KOPT-K1 (cell line): ENCODE measurements around the gene HIPK2.

Source experiments
- H3K27ac ChIP-seq: fragments of 200-600 bp; sonication (generic); 2 replicates; pipeline ENCODE4 v1.5.1; 2016; ENCODE audit warnings: antibody characterized with exemption, mild to moderate bottlenecking, low read depth, low read length; ENCODE audit not compliant: poor library complexity, severe bottlenecking
- H3K36me3 ChIP-seq: fragments of 200-600 bp; sonication (generic); 2 replicates; pipeline ENCODE4 v1.5.1; 2017; ENCODE audit warnings: antibody characterized with exemption, mild to moderate bottlenecking, low read length, moderate library complexity; ENCODE audit not compliant: insufficient read depth
- H3K9me3 ChIP-seq: fragments of 200-600 bp; sonication (generic); 2 replicates; pipeline ENCODE4 v1.5.1; 2017; ENCODE audit warnings: antibody characterized with exemption, low read length, mild to moderate bottlenecking; ENCODE audit not compliant: insufficient read depth, poor library complexity, severe bottlenecking

Gene HIPK2

GRCh38 chr7:139587535-139587934, 190.3 kb downstream of the HIPK2 start:
- Histone ChIP-seq H3K9me3 (no peaks in the 10 kb centered on the region), H3K27ac (no peak overlapping the region), H3K36me3 (peaks cover 17% of the 10 kb centered on the region; the same call in 1 of the 2 replicates)

- peaks cover 4% of the 10 kb centered on the region; the same call in 1 of the 2 replicates for H3K36me3 ChIP-seq
- H3K9me3 ChIP-seq: no peaks in the 10 kb centered on the region
- H3K27ac ChIP-seq: no peak overlapping the region
These were observed 191.5 kb downstream of the HIPK2 start for GRCh38 chr7:139586286-139586685.

GRCh38 chr7:139585042-139585441, 192.8 kb downstream of the HIPK2 start:
- Histone ChIP-seq H3K36me3 (no peaks in the 10 kb centered on the region), H3K27ac (peak overlapping the region; percentile 90), H3K9me3 (no peaks in the 10 kb centered on the region)

GRCh38 chr7:139583826-139584553, 193.8 kb downstream of the HIPK2 start:
- peak overlapping the region; percentile 90 for H3K27ac ChIP-seq
- H3K9me3 ChIP-seq: no peaks in the 10 kb centered on the region
- no peaks in the 10 kb centered on the region for H3K36me3 ChIP-seq

- H3K27ac ChIP-seq: peak overlapping the region; percentile 90
- no peaks in the 10 kb centered on the region for H3K9me3 ChIP-seq
- no peaks in the 10 kb centered on the region for H3K36me3 ChIP-seq
These were observed 195.1 kb downstream of the HIPK2 start for GRCh38 chr7:139582671-139583155.

- no peaks in the 10 kb centered on the region for H3K36me3 ChIP-seq
- H3K9me3 ChIP-seq: no peaks in the 10 kb centered on the region
- peak overlapping the region; percentile 90 for H3K27ac ChIP-seq
These were observed 195.6 kb downstream of the HIPK2 start for GRCh38 chr7:139582130-139582650.

GRCh38 chr7:139580435-139580834, 197.4 kb downstream of the HIPK2 start:
- Histone ChIP-seq H3K36me3 (no peaks in the 10 kb centered on the region), H3K9me3 (no peaks in the 10 kb centered on the region), H3K27ac (no peak overlapping the region)

- peaks cover 23% of the 10 kb centered on the region; the same call in 1 of the 2 replicates for H3K36me3 ChIP-seq
- H3K9me3 ChIP-seq: no peaks in the 10 kb centered on the region
- no peak overlapping the region for H3K27ac ChIP-seq
These were observed 201.4 kb downstream of the HIPK2 start for GRCh38 chr7:139576179-139576973.

- H3K9me3 ChIP-seq: no peaks in the 10 kb centered on the region
- H3K36me3 ChIP-seq: peaks cover 23% of the 10 kb centered on the region; the same call in 1 of the 2 replicates
- no peak overlapping the region for H3K27ac ChIP-seq
These were observed 202.5 kb downstream of the HIPK2 start for GRCh38 chr7:139575338-139575680.

- Histone ChIP-seq H3K9me3 (no peaks in the 10 kb centered on the region), H3K36me3 (peaks cover 23% of the 10 kb centered on the region; the same call in 1 of the 2 replicates), H3K27ac (no peak overlapping the region)
These were observed 203.0 kb downstream of the HIPK2 start for GRCh38 chr7:139574618-139575337.

- Histone ChIP-seq H3K36me3 (peaks cover 23% of the 10 kb centered on the region; the same call in 1 of the 2 replicates), H3K27ac (no peak overlapping the region), H3K9me3 (no peaks in the 10 kb centered on the region)
These were observed 203.9 kb downstream of the HIPK2 start for GRCh38 chr7:139573871-139574270.

GRCh38 chr7:139572704-139573385, 205.0 kb downstream of the HIPK2 start:
- no peak overlapping the region for H3K27ac ChIP-seq
- H3K9me3 ChIP-seq: no peaks in the 10 kb centered on the region
- H3K36me3 ChIP-seq: peaks cover 23% of the 10 kb centered on the region; the same call in 1 of the 2 replicates

- H3K9me3 ChIP-seq: no peaks in the 10 kb centered on the region
- no peak overlapping the region for H3K27ac ChIP-seq
- peaks cover 23% of the 10 kb centered on the region; the same call in 1 of the 2 replicates for H3K36me3 ChIP-seq
These were observed 205.7 kb downstream of the HIPK2 start for GRCh38 chr7:139572071-139572470.

- Histone ChIP-seq H3K27ac (no peak overlapping the region), H3K36me3 (peaks cover 23% of the 10 kb centered on the region; the same call in 1 of the 2 replicates), H3K9me3 (no peaks in the 10 kb centered on the region)
These were observed 206.1 kb downstream of the HIPK2 start for GRCh38 chr7:139571651-139572050.
